Measurements from ENCODE around the gene NWD2. TPM values are rescaled to one million over a fixed set of nuclear protein-coding genes. Genes with fewer than 3 reads are reported as not detected.

NWD2 gene
- total RNA-seq, 1 experiment from 2014 or later, result not detected

GRCh38 chr4:37467824-37468223 is 223.3 kb downstream of the NWD2 start:
- no peak for DNase-seq
- H3K36me3 ChIP-seq, result no peaks in the 10 kb centered on the region
- H3K4me3 ChIP-seq, result no peak overlapping the region
- no peaks in the 10 kb centered on the region for H3K9me3 ChIP-seq
- no peaks in the 10 kb centered on the region for H3K27me3 ChIP-seq

GRCh38 chr4:37469286-37469685 is 224.7 kb downstream of the NWD2 start:
- Histone ChIP-seq H3K4me3 (no peak overlapping the region), H3K36me3 (no peaks in the 10 kb centered on the region), H3K27me3 (no peaks in the 10 kb centered on the region), H3K9me3 (no peaks in the 10 kb centered on the region)
- DNase-seq, result no peak

- H3K36me3 ChIP-seq, result no peaks in the 10 kb centered on the region
- no peak overlapping the region for H3K4me3 ChIP-seq
- DNase-seq, result no peak
- no peaks in the 10 kb centered on the region for H3K9me3 ChIP-seq
- H3K27me3 ChIP-seq, result no peaks in the 10 kb centered on the region
Observed at GRCh38 chr4:37470245-37470644, 225.7 kb downstream of the NWD2 start.

GRCh38 chr4:37471093-37471492 is 226.6 kb downstream of the NWD2 start:
- Histone ChIP-seq H3K27me3 (no peaks in the 10 kb centered on the region), H3K9me3 (no peaks in the 10 kb centered on the region), H3K36me3 (no peaks in the 10 kb centered on the region), H3K4me3 (no peak overlapping the region)
- no peak for DNase-seq

- DNase-seq, result no peak
- Histone ChIP-seq H3K9me3 (no peaks in the 10 kb centered on the region), H3K27me3 (no peaks in the 10 kb centered on the region), H3K4me3 (no peak overlapping the region), H3K36me3 (no peaks in the 10 kb centered on the region)
Observed at GRCh38 chr4:37471971-37472370, 227.4 kb downstream of the NWD2 start.

GRCh38 chr4:37473807-37474206 is 229.3 kb downstream of the NWD2 start:
- DNase-seq, result no peak

GRCh38 chr4:37475087-37475486 is 230.5 kb downstream of the NWD2 start:
- no peak for DNase-seq
- Histone ChIP-seq H3K9me3 (no peaks in the 10 kb centered on the region), H3K36me3 (no peaks in the 10 kb centered on the region), H3K4me3 (no peak overlapping the region), H3K27me3 (no peaks in the 10 kb centered on the region)

More at GRCh38 chr4:37473807-37474206, 229.3 kb downstream of the NWD2 start:
- no peaks in the 10 kb centered on the region for H3K36me3 ChIP-seq
- H3K4me3 ChIP-seq, result no peak overlapping the region
- H3K27me3 ChIP-seq, result no peaks in the 10 kb centered on the region
- H3K9me3 ChIP-seq, result no peaks in the 10 kb centered on the region

- DNase-seq, result no peak
- Histone ChIP-seq H3K36me3 (no peaks in the 10 kb centered on the region), H3K4me3 (no peak overlapping the region), H3K9me3 (no peaks in the 10 kb centered on the region), H3K27me3 (no peaks in the 10 kb centered on the region)
Observed at GRCh38 chr4:37475776-37476175, 231.2 kb downstream of the NWD2 start.

GRCh38 chr4:37476256-37476655 is 231.7 kb downstream of the NWD2 start:
- H3K36me3 ChIP-seq, result no peaks in the 10 kb centered on the region
- H3K27me3 ChIP-seq, result no peaks in the 10 kb centered on the region
- no peak overlapping the region for H3K4me3 ChIP-seq
- no peaks in the 10 kb centered on the region for H3K9me3 ChIP-seq
- DNase-seq, result no peak

GRCh38 chr4:37476691-37477090 is 232.1 kb downstream of the NWD2 start:
- no peak overlapping the region for H3K4me3 ChIP-seq
- DNase-seq, result no peak
- H3K36me3 ChIP-seq, result no peaks in the 10 kb centered on the region
- no peaks in the 10 kb centered on the region for H3K27me3 ChIP-seq
- no peaks in the 10 kb centered on the region for H3K9me3 ChIP-seq

GRCh38 chr4:37477126-37477525 is 232.6 kb downstream of the NWD2 start:
- H3K27me3 ChIP-seq, result no peaks in the 10 kb centered on the region
- no peak for DNase-seq
- no peaks in the 10 kb centered on the region for H3K9me3 ChIP-seq
- no peak overlapping the region for H3K4me3 ChIP-seq
- no peaks in the 10 kb centered on the region for H3K36me3 ChIP-seq

- H3K27me3 ChIP-seq, result no peaks in the 10 kb centered on the region
- no peaks in the 10 kb centered on the region for H3K36me3 ChIP-seq
- DNase-seq, result no peak
- no peak overlapping the region for H3K4me3 ChIP-seq
- no peaks in the 10 kb centered on the region for H3K9me3 ChIP-seq
Observed at GRCh38 chr4:37478151-37478550, 233.6 kb downstream of the NWD2 start.

GRCh38 chr4:37480509-37480908 is 236.0 kb downstream of the NWD2 start:
- H3K4me3 ChIP-seq, result no peak overlapping the region
- H3K27me3 ChIP-seq, result no peaks in the 10 kb centered on the region
- H3K9me3 ChIP-seq, result no peaks in the 10 kb centered on the region
- H3K36me3 ChIP-seq, result no peaks in the 10 kb centered on the region
- DNase-seq, result no peak

- no peaks in the 10 kb centered on the region for H3K36me3 ChIP-seq
- H3K9me3 ChIP-seq, result no peaks in the 10 kb centered on the region
- DNase-seq, result no peak
- no peak overlapping the region for H3K4me3 ChIP-seq
- no peaks in the 10 kb centered on the region for H3K27me3 ChIP-seq
Observed at GRCh38 chr4:37481547-37482122, 237.1 kb downstream of the NWD2 start.

GRCh38 chr4:37482236-37482913 is 237.8 kb downstream of the NWD2 start:
- Histone ChIP-seq H3K9me3 (no peaks in the 10 kb centered on the region), H3K27me3 (no peaks in the 10 kb centered on the region), H3K4me3 (no peak overlapping the region), H3K36me3 (no peaks in the 10 kb centered on the region)
- no peak for DNase-seq

GRCh38 chr4:37483610-37484009 is 239.1 kb downstream of the NWD2 start:
- H3K27me3 ChIP-seq, result no peaks in the 10 kb centered on the region
- H3K4me3 ChIP-seq, result no peak overlapping the region
- no peaks in the 10 kb centered on the region for H3K9me3 ChIP-seq

GRCh38 chr4:37486166-37486565 is 241.6 kb downstream of the NWD2 start:
- Histone ChIP-seq H3K27me3 (no peaks in the 10 kb centered on the region), H3K4me3 (no peak overlapping the region), H3K9me3 (no peaks in the 10 kb centered on the region), H3K36me3 (no peaks in the 10 kb centered on the region)
- DNase-seq, result no peak

More at GRCh38 chr4:37483610-37484009, 239.1 kb downstream of the NWD2 start:
- no peaks in the 10 kb centered on the region for H3K36me3 ChIP-seq
- DNase-seq, result no peak

- Histone ChIP-seq H3K36me3 (no peaks in the 10 kb centered on the region), H3K9me3 (no peaks in the 10 kb centered on the region), H3K4me3 (no peak overlapping the region), H3K27me3 (no peaks in the 10 kb centered on the region)
- no peak for DNase-seq
Observed at GRCh38 chr4:37487668-37488067, 243.1 kb downstream of the NWD2 start.

Data from MG63 (cell line).